Cardiac muscle cell (in vitro differentiated cells and primary cell): Measurements from ENCODE around the gene CASTOR2. TPM values are rescaled to one million over a fixed set of nuclear protein-coding genes. Genes with fewer than 3 reads are reported as not detected.
A peak's percentile ranks its signal among the peaks of the same experiment; 100 is the strongest.

ENCODE experiments used
- DNase-seq, 2 donors: peaks; one replicate each; pipeline versions ENCODE4 v3.0.0 to v3.0.0-alpha.2; 2010 to 2017; ENCODE audit warnings: low read depth in 1 of 2, low spot score in 1 of 2
- H3K27ac ChIP-seq: fragments of 200-600 bp; sonication (generic); 2 replicates; pipeline ENCODE4 v1.5.1; 2016
- H3K27me3 ChIP-seq: fragments of 200-600 bp; sonication (generic); 2 replicates; pipeline ENCODE4 v1.6.0; 2016; ENCODE audit warnings: control low read depth
- H3K36me3 ChIP-seq: fragments of 200-600 bp; sonication (generic); 2 replicates; pipeline ENCODE4 v1.5.1; 2016; ENCODE audit warnings: control low read depth
- H3K4me1 ChIP-seq: fragments of 200-600 bp; sonication (generic); 2 replicates; pipeline ENCODE4 v1.8.1; 2017; ENCODE audit warnings: low read depth, mild to moderate bottlenecking, mixed run types
- H3K4me3 ChIP-seq: fragments of 200-600 bp; sonication (generic); 2 replicates; pipeline ENCODE4 v1.5.1; 2016; ENCODE audit warnings: mild to moderate bottlenecking
- H3K9me3 ChIP-seq: fragments of 200-600 bp; sonication (generic); 2 replicates; pipeline ENCODE4 v1.5.1; 2017; ENCODE audit warnings: low read depth, mild to moderate bottlenecking, control low read depth
- CTCF ChIP-seq: IDR thresholded peaks from 2 replicates; pipeline ENCODE4 v1.5.1; 2012; ENCODE audit warnings: low read depth, mild to moderate bottlenecking, low read length
- polyA plus RNA-seq: library from polyadenylated mRNA; unstranded; fragments of >200 nt; fragmentation: Nextera tagmentation; extraction: Ambion mirVana; gene quantifications from 2 replicates; pipeline ENCODE4 v1.2.1, GENCODE V29; 2016
- total RNA-seq: library from RNA; depleted of rRNA; stranded (reverse); fragments of >200 nt; gene quantifications from 2 replicates; pipeline ENCODE4 v1.2.3, GENCODE V29; 2016

CASTOR2 gene
- total and polyA plus RNA-seq, 2 experiments from 2014 or later = 16.3 to 31.8 TPM

GRCh38 chr7:75028299-75028698 is 63.8 kb downstream of the CASTOR2 start:
- H3K4me1 ChIP-seq = no peaks in the 10 kb centered on the region
- no peak overlapping the region for H3K4me3 ChIP-seq
- H3K36me3 ChIP-seq = peaks cover 7% of the 10 kb centered on the region
- H3K27me3 ChIP-seq = no peaks in the 10 kb centered on the region
- no peak for TF ChIP-seq CTCF
- H3K27ac ChIP-seq = no peak overlapping the region
- no peaks in the 10 kb centered on the region for H3K9me3 ChIP-seq
- no peak for DNase-seq

- Histone ChIP-seq H3K36me3 (no peaks in the 10 kb centered on the region), H3K27ac (no peak overlapping the region), H3K9me3 (no peaks in the 10 kb centered on the region), H3K27me3 (no peaks in the 10 kb centered on the region), H3K4me1 (no peaks in the 10 kb centered on the region), H3K4me3 (no peak overlapping the region)
- DNase-seq = peak; percentile 12 to 27
- TF ChIP-seq CTCF = peak; percentile 34
Observed at GRCh38 chr7:75033064-75033463, 68.6 kb downstream of the CASTOR2 start.

DNA sequence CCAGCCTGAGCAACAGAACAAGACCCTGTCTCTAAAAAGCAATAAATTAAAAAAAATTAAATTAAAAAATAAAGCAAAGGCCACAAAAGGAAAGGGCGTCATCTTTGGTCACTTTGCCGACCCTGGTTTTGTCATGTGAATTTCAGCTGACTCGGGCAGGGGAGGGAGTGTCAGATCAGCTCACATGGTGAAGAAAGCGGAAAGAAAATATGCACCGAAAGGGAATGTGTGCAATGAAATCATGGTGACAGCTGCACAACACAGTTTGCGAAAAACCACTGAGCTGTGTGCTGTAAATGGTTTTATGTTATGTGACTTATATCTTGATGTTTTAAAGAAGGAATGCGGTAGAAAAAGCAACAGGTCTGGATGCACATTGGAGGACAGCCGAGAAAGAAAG is 69.3 kb downstream of the CASTOR2 start:
- no peaks in the 10 kb centered on the region for H3K27me3 ChIP-seq
- TF ChIP-seq CTCF = no peak
- no peak overlapping the region for H3K27ac ChIP-seq
- no peak for DNase-seq
- H3K4me3 ChIP-seq = no peak overlapping the region
- H3K4me1 ChIP-seq = no peaks in the 10 kb centered on the region
- H3K9me3 ChIP-seq = no peaks in the 10 kb centered on the region
- no peaks in the 10 kb centered on the region for H3K36me3 ChIP-seq

DNA sequence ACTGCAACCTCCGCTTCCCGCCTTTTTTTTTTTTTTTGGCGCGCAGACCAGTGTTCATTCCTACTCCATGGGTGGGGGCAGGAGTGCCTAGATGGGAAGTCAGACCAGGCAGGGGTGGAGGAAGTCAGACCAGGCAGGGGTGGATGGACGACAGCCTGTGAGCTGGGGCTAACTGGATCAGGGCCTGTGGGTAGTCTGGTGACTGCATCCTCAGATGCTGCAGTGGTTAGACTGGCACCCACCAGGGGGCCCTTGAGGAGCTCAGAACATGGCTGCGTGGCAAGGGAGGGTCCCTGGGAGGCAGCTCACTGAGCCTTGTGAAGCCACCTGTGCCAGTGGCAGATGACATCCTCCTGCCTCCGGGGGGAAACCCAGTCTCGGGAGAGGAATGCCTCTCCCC is 74.0 kb downstream of the CASTOR2 start:
- DNase-seq = no peak
- Histone ChIP-seq H3K27me3 (no peaks in the 10 kb centered on the region), H3K27ac (no peak overlapping the region), H3K9me3 (no peaks in the 10 kb centered on the region), H3K36me3 (no peaks in the 10 kb centered on the region), H3K4me1 (no peaks in the 10 kb centered on the region), H3K4me3 (no peak overlapping the region)
- TF ChIP-seq CTCF = no peak

DNA sequence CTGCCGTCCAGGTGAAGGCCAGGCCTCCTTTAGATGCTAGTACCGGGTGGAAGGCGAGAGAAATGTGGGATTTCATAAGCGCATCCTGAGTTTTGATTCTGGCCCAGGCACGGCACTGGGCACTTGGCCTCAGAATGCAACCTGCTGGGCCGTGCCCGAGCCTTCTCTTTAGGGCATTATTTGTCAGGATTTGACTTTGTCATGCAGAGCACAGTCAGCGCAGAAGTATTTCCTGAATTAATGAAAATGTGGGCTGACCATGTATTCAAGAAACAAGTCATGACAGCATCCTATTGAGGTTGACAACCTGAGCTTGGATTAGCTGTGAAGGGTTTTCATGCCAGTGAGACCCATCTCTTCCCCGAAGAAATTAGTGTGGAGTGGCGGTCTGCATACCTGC is 74.7 kb downstream of the CASTOR2 start:
- Histone ChIP-seq H3K4me1 (no peaks in the 10 kb centered on the region), H3K27ac (no peak overlapping the region), H3K4me3 (no peak overlapping the region), H3K27me3 (no peaks in the 10 kb centered on the region), H3K9me3 (no peaks in the 10 kb centered on the region), H3K36me3 (no peaks in the 10 kb centered on the region)
- DNase-seq = no peak
- TF ChIP-seq CTCF = no peak

GRCh38 chr7:75039709-75040108 is 75.2 kb downstream of the CASTOR2 start:
- no peaks in the 10 kb centered on the region for H3K4me1 ChIP-seq
- H3K27me3 ChIP-seq = no peaks in the 10 kb centered on the region
- H3K36me3 ChIP-seq = no peaks in the 10 kb centered on the region
- no peak overlapping the region for H3K27ac ChIP-seq
- TF ChIP-seq CTCF = no peak
- no peak overlapping the region for H3K4me3 ChIP-seq
- DNase-seq = no peak
- H3K9me3 ChIP-seq = no peaks in the 10 kb centered on the region
